ENCODE data around the gene SMIM7.
"Not testable (repeated sequence)": the region's sequence is repeated elsewhere in the genome, so short reads cannot be mapped to it uniquely, and the experiment has no call there.

Gene SMIM7

GRCh38 chr19:16679811-16680210 is 19.9 kb upstream of the SMIM7 start:
- TF ChIP-seq, protein P1, sequence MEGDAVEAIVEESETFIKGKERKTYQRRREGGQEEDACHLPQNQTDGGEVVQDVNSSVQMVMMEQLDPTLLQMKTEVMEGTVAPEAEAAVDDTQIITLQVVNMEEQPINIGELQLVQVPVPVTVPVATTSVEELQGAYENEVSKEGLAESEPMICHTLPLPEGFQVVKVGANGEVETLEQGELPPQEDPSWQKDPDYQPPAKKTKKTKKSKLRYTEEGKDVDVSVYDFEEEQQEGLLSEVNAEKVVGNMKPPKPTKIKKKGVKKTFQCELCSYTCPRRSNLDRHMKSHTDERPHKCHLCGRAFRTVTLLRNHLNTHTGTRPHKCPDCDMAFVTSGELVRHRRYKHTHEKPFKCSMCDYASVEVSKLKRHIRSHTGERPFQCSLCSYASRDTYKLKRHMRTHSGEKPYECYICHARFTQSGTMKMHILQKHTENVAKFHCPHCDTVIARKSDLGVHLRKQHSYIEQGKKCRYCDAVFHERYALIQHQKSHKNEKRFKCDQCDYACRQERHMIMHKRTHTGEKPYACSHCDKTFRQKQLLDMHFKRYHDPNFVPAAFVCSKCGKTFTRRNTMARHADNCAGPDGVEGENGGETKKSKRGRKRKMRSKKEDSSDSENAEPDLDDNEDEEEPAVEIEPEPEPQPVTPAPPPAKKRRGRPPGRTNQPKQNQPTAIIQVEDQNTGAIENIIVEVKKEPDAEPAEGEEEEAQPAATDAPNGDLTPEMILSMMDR (IDR thresholded peaks at IDR 0.05): no peak
- no peak for DNase-seq (ENCODE audit: low spot score)
- Histone ChIP-seq H3K4me3 (no peak overlapping the region), H3K27ac (no peak overlapping the region)

GRCh38 chr19:16678498-16678897 is 18.6 kb upstream of the SMIM7 start:
- Histone ChIP-seq H3K27ac (no peak overlapping the region), H3K4me3 (no peak overlapping the region)
- DNase-seq (ENCODE audit: low spot score): no peak
- TF ChIP-seq, protein P1 (IDR thresholded peaks at IDR 0.05): no peak

DNA sequence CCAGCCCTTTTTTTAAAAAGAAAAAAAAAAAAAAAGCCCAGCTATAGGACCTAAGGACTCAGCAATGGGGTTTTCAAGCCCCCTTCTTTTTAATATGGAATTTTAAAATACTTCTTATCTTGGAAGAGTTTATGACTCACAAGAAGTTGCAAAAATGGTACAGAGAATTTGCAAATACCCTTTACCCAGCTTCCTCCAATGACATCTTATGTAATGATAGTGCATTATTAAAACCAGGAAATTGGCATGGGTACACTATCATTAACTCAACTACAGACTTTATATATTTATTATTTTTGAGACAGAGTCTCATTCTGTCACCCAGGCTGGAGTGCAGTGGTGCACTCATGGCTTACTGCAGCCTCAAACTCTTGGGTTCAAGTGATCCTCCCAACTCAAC is 17.1 kb upstream of the SMIM7 start:
- no peak for DNase-seq (ENCODE audit: low spot score)
- no peak overlapping the region for H3K4me3 ChIP-seq
- no peak overlapping the region for H3K27ac ChIP-seq
- TF ChIP-seq, protein P1 (IDR thresholded peaks at IDR 0.05): no peak

DNA sequence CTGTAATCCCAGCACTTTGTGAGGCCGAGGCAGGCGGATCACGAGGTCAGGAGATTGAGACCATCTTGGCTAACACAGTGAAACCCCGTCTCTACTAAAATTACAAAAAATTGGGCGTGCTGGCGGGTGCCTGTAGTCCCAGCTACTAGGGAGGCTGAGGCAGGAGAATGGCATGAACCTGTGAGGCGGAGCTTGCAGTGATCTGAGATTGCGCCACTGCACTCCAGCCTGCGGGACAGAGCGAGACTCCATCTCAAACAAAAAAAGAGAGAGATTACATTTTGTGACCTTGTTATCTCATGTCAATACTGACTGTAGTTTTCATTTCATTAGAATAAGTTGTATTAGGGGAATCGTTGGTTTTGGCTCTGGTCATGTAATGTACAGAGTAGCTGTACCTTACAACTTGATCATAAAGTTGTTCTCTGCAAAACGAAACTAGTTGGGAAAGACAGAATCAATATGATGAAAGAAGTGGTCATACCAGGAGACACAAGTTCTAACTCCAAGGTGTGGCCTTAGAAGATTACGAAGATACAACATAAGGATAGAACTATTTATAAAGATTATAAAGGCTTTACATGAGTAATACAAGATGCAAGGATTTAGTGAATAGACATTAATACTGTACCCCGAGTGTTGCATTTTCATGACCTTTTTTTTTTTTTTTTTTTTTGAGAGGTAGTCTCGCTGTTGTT is 16.3 kb upstream of the SMIM7 start:
- TF ChIP-seq, protein P1 (IDR thresholded peaks at IDR 0.05): no peak
- DNase-seq (ENCODE audit: low spot score): no peak
- H3K27ac ChIP-seq: no peak overlapping the region
- no peak overlapping the region for H3K4me3 ChIP-seq

GRCh38 chr19:16673839-16674238 is 13.9 kb upstream of the SMIM7 start:
- not testable (repeated sequence) for DNase-seq (ENCODE audit: low spot score); H3K27ac ChIP-seq; H3K4me3 ChIP-seq

DNA sequence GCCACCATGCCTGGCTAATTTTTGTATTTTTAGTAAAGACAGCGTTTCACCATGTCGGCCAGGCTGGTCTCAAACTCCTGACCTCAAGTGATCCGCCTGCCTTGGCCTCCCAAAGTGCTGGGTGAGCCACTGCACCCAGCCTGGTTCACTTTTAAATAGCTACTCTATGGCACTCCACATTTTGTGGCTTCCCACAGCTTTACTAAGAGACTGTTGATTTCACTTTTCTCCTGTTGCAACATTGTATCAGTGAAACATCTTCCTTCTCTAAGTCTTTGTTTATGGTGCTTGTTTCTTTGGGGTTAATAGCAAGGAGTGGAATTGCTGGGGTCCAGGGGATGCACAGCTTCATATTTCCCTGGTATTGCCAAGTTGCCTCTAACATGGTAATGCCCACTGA is 13.3 kb upstream of the SMIM7 start:
- TF ChIP-seq, protein P1 (IDR thresholded peaks at IDR 0.05): no peak
- no peak for DNase-seq (ENCODE audit: low spot score)
- H3K4me3 ChIP-seq: no peak overlapping the region
- no peak overlapping the region for H3K27ac ChIP-seq

- Histone ChIP-seq H3K4me3 (no peak overlapping the region), H3K27ac (no peak overlapping the region)
- TF ChIP-seq, protein P1 (IDR thresholded peaks at IDR 0.05): no peak
- DNase-seq (ENCODE audit: low spot score): no peak
These were observed 11.8 kb upstream of the SMIM7 start for GRCh38 chr19:16671652-16672274.
